Measurements from ENCODE around the gene GADL1. TPM values are rescaled to one million over a fixed set of nuclear protein-coding genes. Genes with fewer than 3 reads are reported as not detected.

Gene GADL1
- total and polyA plus RNA-seq, 7 donors = 0.89 to 5.6 (median 1.5) TPM

DNA sequence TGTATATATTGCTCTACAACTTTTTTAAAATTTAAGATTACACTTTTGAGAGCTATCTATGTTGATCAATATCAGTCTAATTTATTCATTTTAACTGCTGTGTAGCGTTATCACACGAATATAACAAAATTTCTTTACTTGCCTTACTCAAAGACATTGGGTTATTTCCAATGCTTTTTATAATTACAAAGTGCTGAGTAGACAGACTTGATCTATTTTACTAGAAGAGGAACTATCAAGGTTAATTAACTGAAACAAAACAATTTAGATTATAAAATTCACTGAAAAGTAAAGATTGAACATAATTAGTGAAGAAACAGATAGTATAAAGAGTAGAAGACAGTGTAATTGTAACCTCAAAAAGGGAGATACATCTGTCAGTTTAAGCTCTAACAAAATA is 182.6 kb downstream of the GADL1 start:
- TF ChIP-seq, protein P1, sequence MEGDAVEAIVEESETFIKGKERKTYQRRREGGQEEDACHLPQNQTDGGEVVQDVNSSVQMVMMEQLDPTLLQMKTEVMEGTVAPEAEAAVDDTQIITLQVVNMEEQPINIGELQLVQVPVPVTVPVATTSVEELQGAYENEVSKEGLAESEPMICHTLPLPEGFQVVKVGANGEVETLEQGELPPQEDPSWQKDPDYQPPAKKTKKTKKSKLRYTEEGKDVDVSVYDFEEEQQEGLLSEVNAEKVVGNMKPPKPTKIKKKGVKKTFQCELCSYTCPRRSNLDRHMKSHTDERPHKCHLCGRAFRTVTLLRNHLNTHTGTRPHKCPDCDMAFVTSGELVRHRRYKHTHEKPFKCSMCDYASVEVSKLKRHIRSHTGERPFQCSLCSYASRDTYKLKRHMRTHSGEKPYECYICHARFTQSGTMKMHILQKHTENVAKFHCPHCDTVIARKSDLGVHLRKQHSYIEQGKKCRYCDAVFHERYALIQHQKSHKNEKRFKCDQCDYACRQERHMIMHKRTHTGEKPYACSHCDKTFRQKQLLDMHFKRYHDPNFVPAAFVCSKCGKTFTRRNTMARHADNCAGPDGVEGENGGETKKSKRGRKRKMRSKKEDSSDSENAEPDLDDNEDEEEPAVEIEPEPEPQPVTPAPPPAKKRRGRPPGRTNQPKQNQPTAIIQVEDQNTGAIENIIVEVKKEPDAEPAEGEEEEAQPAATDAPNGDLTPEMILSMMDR (IDR thresholded peaks at IDR 0.05) = no peak
- ATAC-seq = no peak
- Histone ChIP-seq H3K4me1 (no peaks in the 10 kb centered on the region), H3K27me3 (ENCODE audit: insufficient read depth in 3 of 3, low read length in 2 of 3) (no peaks in the 10 kb centered on the region), H3K27ac (no peak overlapping the region), H3K9me3 (no peaks in the 10 kb centered on the region), H3K4me3 (no peak overlapping the region), H3K36me3 (ENCODE audit: insufficient read depth in 1 of 2, low read depth in 1 of 2) (no peaks in the 10 kb centered on the region)
- DNase-seq = no peak
- 93 to 96% (median 94%) methylated on average over 2 of the region's 2 CpGs for WGBS, 3 donors
- intact Hi-C loops (cut with DNase I) = no loop called here

DNA sequence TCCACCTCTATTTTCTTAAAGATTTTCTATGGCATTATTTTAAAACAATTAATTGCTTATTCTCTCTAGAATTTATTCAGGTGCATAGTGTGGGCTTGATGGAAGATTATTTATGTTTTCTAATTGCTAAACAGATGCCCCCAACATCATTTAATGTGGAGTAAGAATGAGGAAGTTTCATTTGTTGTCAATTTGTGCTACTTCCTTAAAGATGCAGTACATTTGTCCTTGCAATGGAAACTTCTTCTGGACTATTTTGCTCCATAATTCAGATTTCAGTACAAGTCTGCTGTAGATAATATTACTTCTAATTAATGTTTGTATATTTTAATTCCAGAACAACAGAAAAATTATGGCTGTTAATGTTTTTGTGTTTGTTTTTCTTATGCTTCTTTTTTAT is 183.3 kb downstream of the GADL1 start:
- Histone ChIP-seq H3K27ac (no peak overlapping the region), H3K9me3 (no peaks in the 10 kb centered on the region), H3K4me1 (no peaks in the 10 kb centered on the region), H3K27me3 (ENCODE audit: insufficient read depth in 3 of 3, low read length in 2 of 3) (no peaks in the 10 kb centered on the region), H3K36me3 (ENCODE audit: insufficient read depth in 1 of 2, low read depth in 1 of 2) (no peaks in the 10 kb centered on the region), H3K4me3 (no peak overlapping the region)
- no peak for DNase-seq
- intact Hi-C loops (cut with DNase I) = no loop called here
- ATAC-seq = no peak
- TF ChIP-seq, protein P1 (IDR thresholded peaks at IDR 0.05) = no peak

DNA sequence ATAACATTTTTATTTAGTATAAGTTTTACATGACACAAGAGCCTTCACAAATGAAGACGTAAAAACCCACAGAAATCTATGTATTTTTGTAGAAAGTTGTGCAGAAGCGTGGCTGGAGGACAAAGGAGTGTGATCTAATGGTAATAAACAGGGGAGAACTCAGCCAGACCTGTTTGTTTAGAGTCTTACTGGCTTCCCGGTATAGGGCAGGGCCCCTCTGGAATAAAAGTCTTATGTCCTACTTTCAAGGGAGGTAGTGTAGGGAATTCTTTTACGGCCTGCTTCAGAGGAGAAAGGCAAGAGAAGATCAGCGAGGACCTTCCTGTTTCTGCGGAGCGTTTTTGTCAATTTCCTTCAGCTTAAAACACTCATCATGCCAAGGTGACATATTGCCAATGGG is 184.4 kb downstream of the GADL1 start:
- H3K27me3 ChIP-seq (ENCODE audit: insufficient read depth in 3 of 3, low read length in 2 of 3) = no peaks in the 10 kb centered on the region
- DNase-seq (no peak), ATAC-seq (no peak)
- H3K4me3 ChIP-seq = no peak overlapping the region
- no peak overlapping the region for H3K27ac ChIP-seq
- TF ChIP-seq, protein P1 (IDR thresholded peaks at IDR 0.05) = no peak
- intact Hi-C loops (cut with DNase I) = no loop called here
- no peaks in the 10 kb centered on the region for H3K9me3 ChIP-seq
- H3K4me1 ChIP-seq = no peaks in the 10 kb centered on the region
- no peaks in the 10 kb centered on the region for H3K36me3 ChIP-seq (ENCODE audit: insufficient read depth in 1 of 2, low read depth in 1 of 2)
- WGBS, 3 donors = 85 to 87% (median 87%) methylated on average over 7 of the region's 7 CpGs

DNA sequence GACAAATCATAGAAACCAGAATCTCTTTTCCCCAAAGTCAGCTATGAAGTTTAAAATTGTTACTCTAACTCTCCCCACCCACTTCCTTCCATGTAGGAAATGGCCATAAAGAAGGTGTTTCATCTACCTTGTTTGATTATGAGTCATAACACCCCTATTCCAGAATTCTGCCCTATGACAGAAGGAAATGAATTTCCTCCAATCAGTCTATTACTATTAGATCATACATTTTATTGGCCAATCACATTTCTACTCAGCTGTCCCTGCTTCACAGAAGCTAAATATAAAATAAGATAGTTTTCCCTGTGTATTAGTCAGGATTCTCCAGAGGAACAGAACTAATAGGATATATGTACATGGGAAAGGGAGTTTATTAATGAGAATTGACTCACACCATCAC is 186.0 kb downstream of the GADL1 start:
- TF ChIP-seq, protein P1 (IDR thresholded peaks at IDR 0.05) = no peak
- intact Hi-C loops (cut with DNase I) = no loop called here
- Histone ChIP-seq H3K4me1 (no peaks in the 10 kb centered on the region), H3K36me3 (ENCODE audit: insufficient read depth in 1 of 2, low read depth in 1 of 2) (no peaks in the 10 kb centered on the region), H3K27me3 (ENCODE audit: insufficient read depth in 3 of 3, low read length in 2 of 3) (no peaks in the 10 kb centered on the region), H3K27ac (no peak overlapping the region), H3K4me3 (no peak overlapping the region), H3K9me3 (peaks cover under 1% of the 10 kb centered on the region)
- DNase-seq (no peak), ATAC-seq (no peak)

DNA sequence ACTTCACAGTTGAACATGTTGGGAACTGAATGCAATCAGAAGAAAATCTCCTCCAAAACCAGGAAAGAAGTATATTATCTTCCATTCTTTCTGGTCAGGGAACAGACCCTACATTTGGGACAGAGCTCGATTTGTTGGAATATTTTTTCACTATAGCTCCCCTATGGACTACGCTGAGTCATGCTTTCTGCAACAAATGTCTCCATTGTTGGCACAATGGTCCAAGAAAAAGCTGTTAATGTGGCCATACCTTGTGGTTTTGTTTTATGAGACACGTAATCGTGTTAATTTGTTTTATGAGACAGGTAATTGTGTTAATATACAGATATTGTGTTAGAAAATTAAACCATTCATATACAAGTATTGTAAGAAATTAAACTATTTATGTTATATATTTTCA is 186.6 kb downstream of the GADL1 start:
- no peak for ATAC-seq
- intact Hi-C loops (cut with DNase I) = no loop called here
- Histone ChIP-seq H3K27ac (no peak overlapping the region), H3K27me3 (ENCODE audit: insufficient read depth in 3 of 3, low read length in 2 of 3) (no peaks in the 10 kb centered on the region), H3K9me3 (peaks cover 4% of the 10 kb centered on the region), H3K4me3 (no peak overlapping the region), H3K4me1 (no peaks in the 10 kb centered on the region), H3K36me3 (ENCODE audit: insufficient read depth in 1 of 2, low read depth in 1 of 2) (no peaks in the 10 kb centered on the region)
- TF ChIP-seq, protein P1 (IDR thresholded peaks at IDR 0.05) = no peak
- no peak for DNase-seq
- 94 to 98% (median 97%) methylated on average over 4 of the region's 4 CpGs for WGBS, 3 donors
